A673 (cell line): ENCODE data around the gene OSBPL8.

ENCODE experiments used
- EZH2 ChIP-seq: fragments of 200-600 bp; sonication (generic); IDR thresholded peaks from 2 replicates; pipeline ENCODE4 v1.6.1; 2017; ENCODE audit warnings: borderline replicate concordance, low read depth, mild to moderate bottlenecking, mixed read lengths, antibody characterized with exemption, low read length; ENCODE audit not compliant: poor library complexity, severe bottlenecking
- TF ChIP-seq, protein P1 (sequence below): fragments of 300-800, 200-600 bp; sonication (generic); conservative IDR thresholded peaks from 2 replicates; pipeline ENCODE4 v1.5.1; 2017; ENCODE audit warnings: low read depth, mild to moderate bottlenecking, antibody characterized with exemption, low read length, moderate library complexity, mixed read lengths

DNA sequence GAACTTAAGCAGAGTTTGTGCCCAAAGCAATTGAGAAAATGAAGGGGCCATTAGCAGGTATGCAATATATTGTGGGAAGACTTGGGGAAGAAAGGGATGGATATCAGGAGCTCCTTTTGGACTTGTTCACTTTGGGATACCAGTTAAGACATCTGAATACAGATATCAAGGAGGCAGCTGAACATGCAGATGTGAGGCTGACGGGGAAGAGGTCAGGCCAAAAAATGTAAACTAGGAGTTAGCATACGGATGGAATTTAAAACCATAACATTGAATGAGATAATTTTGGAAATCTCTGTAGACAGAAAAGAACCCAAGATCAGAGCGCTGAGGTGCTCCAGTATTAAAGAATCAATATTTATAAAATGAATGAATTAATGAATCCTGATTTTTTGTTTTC, 53.4 kb downstream of the OSBPL8 start:
- TF ChIP-seq, protein P1, sequence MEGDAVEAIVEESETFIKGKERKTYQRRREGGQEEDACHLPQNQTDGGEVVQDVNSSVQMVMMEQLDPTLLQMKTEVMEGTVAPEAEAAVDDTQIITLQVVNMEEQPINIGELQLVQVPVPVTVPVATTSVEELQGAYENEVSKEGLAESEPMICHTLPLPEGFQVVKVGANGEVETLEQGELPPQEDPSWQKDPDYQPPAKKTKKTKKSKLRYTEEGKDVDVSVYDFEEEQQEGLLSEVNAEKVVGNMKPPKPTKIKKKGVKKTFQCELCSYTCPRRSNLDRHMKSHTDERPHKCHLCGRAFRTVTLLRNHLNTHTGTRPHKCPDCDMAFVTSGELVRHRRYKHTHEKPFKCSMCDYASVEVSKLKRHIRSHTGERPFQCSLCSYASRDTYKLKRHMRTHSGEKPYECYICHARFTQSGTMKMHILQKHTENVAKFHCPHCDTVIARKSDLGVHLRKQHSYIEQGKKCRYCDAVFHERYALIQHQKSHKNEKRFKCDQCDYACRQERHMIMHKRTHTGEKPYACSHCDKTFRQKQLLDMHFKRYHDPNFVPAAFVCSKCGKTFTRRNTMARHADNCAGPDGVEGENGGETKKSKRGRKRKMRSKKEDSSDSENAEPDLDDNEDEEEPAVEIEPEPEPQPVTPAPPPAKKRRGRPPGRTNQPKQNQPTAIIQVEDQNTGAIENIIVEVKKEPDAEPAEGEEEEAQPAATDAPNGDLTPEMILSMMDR, result no peak
- no peak for TF ChIP-seq EZH2
